HEK293 (cell line): ENCODE measurements around the gene ZNF488.
A peak's percentile ranks its signal among the peaks of the same experiment; 100 is the strongest.

Experiments used
- CTCF ChIA-PET: fragments of 350-600 bp; formaldehyde crosslinking; extraction: SDS; loops from one replicate; lab custom pipeline; 2021; ENCODE audit warnings: antibody characterized with exemption; lab: Yijun Ruan, JAX
- POLR2A ChIA-PET: fragments of 300-600 bp; formaldehyde crosslinking; extraction: SDS; loops from one replicate; lab custom pipeline; 2020; ENCODE audit warnings: antibody characterized with exemption, inconsistent platforms; lab: Yijun Ruan, JAX
- H3K27ac ChIP-seq: fragments of 200-500 bp; sonication (Bioruptor generic); 2 replicates; pipeline ENCODE4 v1.5.1; 2014; ENCODE audit warnings: low read depth, low read length, control low read depth, inconsistent platforms; ENCODE audit errors: extremely low read depth
- H3K36me3 ChIP-seq, 2 experiments: fragments of 200-500 bp in 1 of 2; sonication (Bioruptor generic) in 1 of 2; 1 replicate in 1 of 2; 2 replicates in 1 of 2; pipeline ENCODE4 v1.5.1; 2014 to 2017; ENCODE audit warnings: inconsistent platforms in 2 of 2, low read length in 2 of 2; ENCODE audit not compliant: control insufficient read depth in 2 of 2, insufficient read depth in 1 of 2
- H3K4me1 ChIP-seq: fragments of 200-500 bp; sonication (Bioruptor generic); 2 replicates; pipeline ENCODE4 v1.5.1; 2014; ENCODE audit warnings: mild to moderate bottlenecking, low read length, inconsistent platforms; ENCODE audit not compliant: control insufficient read depth, insufficient read depth
- H3K4me3 ChIP-seq: 2 replicates; pipeline ENCODE4 v1.5.1; 2011; ENCODE audit warnings: low read depth, mild to moderate bottlenecking, control low read depth, low read length, moderate library complexity
- H3K9me3 ChIP-seq: fragments of 200-500 bp; sonication (Bioruptor generic); 2 replicates; pipeline ENCODE4 v1.5.1; 2014; ENCODE audit warnings: low read depth, low read length, inconsistent platforms; ENCODE audit not compliant: control insufficient read depth, insufficient read depth
- EGR2 ChIP-seq: fragments of 450-650 bp; formaldehyde crosslinking; IDR thresholded peaks from 2 replicates; pipeline ENCODE4 v1.5.1; 2016; ENCODE audit warnings: low read depth, missing biosample characterization, missing genetic modification characterization
- GFI1B ChIP-seq: fragments of 450-650 bp; formaldehyde crosslinking; IDR thresholded peaks from 2 replicates; pipeline ENCODE4 v1.5.1; 2016; ENCODE audit warnings: missing biosample characterization, missing genetic modification characterization
- GLIS1 ChIP-seq: fragments of 450-650 bp; formaldehyde crosslinking; IDR thresholded peaks from 2 replicates; pipeline ENCODE4 v1.5.1; 2016; ENCODE audit warnings: missing biosample characterization, missing genetic modification characterization
- GLIS2 ChIP-seq: fragments of 450-650 bp; formaldehyde crosslinking; IDR thresholded peaks from 2 replicates; pipeline ENCODE4 v1.5.1; 2016; ENCODE audit warnings: missing biosample characterization, missing genetic modification characterization
- HOXD13 ChIP-seq: sonication (generic); formaldehyde crosslinking; IDR thresholded peaks from 2 replicates; pipeline ENCODE4 v1.8.0; 2022; ENCODE audit warnings: missing genetic modification reagents, borderline replicate concordance
- KLF1 ChIP-seq: fragments of 450-650 bp; formaldehyde crosslinking; IDR thresholded peaks from 2 replicates; pipeline ENCODE4 v1.5.1; 2016; ENCODE audit warnings: missing biosample characterization, missing genetic modification characterization
- OVOL3 ChIP-seq: fragments of 450-650 bp; formaldehyde crosslinking; IDR thresholded peaks from 2 replicates; pipeline ENCODE4 v1.5.1; 2016; ENCODE audit warnings: missing biosample characterization, missing genetic modification characterization
- YY2 ChIP-seq: fragments of 450-650 bp; formaldehyde crosslinking; IDR thresholded peaks from 2 replicates; pipeline ENCODE4 v1.5.1; 2016; ENCODE audit warnings: missing biosample characterization, missing genetic modification characterization
- ZBTB48 ChIP-seq: fragments of 450-650 bp; formaldehyde crosslinking; IDR thresholded peaks from 2 replicates; pipeline ENCODE4 v1.5.1; 2016; ENCODE audit warnings: missing biosample characterization, missing genetic modification characterization
- ZFP37 ChIP-seq: fragments of 450-650 bp; formaldehyde crosslinking; IDR thresholded peaks from 2 replicates; pipeline ENCODE4 v1.5.1; 2016; ENCODE audit warnings: missing biosample characterization, missing genetic modification characterization
- ZNF132 ChIP-seq: fragments of 450-650 bp; formaldehyde crosslinking; IDR thresholded peaks from 2 replicates; pipeline ENCODE4 v1.5.1; 2017; ENCODE audit warnings: missing biosample characterization, missing genetic modification characterization, borderline replicate concordance
- ZNF138 ChIP-seq: fragments of 450-650 bp; formaldehyde crosslinking; IDR thresholded peaks from 2 replicates; pipeline ENCODE4 v1.5.1; 2016; ENCODE audit warnings: missing biosample characterization, missing genetic modification characterization, borderline replicate concordance
- ZNF19 ChIP-seq: fragments of 450-650 bp; formaldehyde crosslinking; IDR thresholded peaks from 2 replicates; pipeline ENCODE4; 2016; ENCODE audit warnings: missing biosample characterization, missing genetic modification characterization, low read depth
- ZNF274 ChIP-seq, 2 experiments: fragments of 200-500 bp in 1 of 2; fragments of 450-650 bp in 1 of 2; sonication (Bioruptor generic) in 1 of 2; formaldehyde crosslinking in 1 of 2; IDR thresholded peaks; 2 replicates each; pipeline versions ENCODE4 v1.5.1 to v1.6.1; 2014 to 2016; ENCODE audit warnings: borderline replicate concordance in 1 of 2, inconsistent platforms in 1 of 2, low read length in 1 of 2, missing biosample characterization in 1 of 2, missing genetic modification characterization in 1 of 2
- ZNF292 ChIP-seq: fragments of 450-650 bp; formaldehyde crosslinking; IDR thresholded peaks from 2 replicates; pipeline ENCODE4 v1.5.1; 2016; ENCODE audit warnings: low read depth, missing biosample characterization, missing genetic modification characterization, borderline replicate concordance
- ZNF404 ChIP-seq: fragments of 450-650 bp; formaldehyde crosslinking; IDR thresholded peaks from 2 replicates; pipeline ENCODE4 v1.5.1; 2017; ENCODE audit warnings: missing biosample characterization, missing genetic modification characterization
- ZNF48 ChIP-seq: fragments of 450-650 bp; formaldehyde crosslinking; IDR thresholded peaks from 2 replicates; pipeline ENCODE4 v1.5.1; 2016; ENCODE audit warnings: missing biosample characterization, missing genetic modification characterization
- ZNF544 ChIP-seq: fragments of 450-650 bp; formaldehyde crosslinking; IDR thresholded peaks from 2 replicates; pipeline ENCODE4 v1.5.0; 2017; ENCODE audit warnings: missing biosample characterization, missing genetic modification characterization
- ZNF571 ChIP-seq: fragments of 450-650 bp; formaldehyde crosslinking; IDR thresholded peaks from 2 replicates; pipeline ENCODE4 v1.5.0; 2017; ENCODE audit warnings: missing biosample characterization, missing genetic modification characterization
- TF ChIP-seq, protein P1 (sequence below): fragments of 450-650 bp; formaldehyde crosslinking; IDR thresholded peaks from 2 replicates; pipeline ENCODE4 v1.5.1; 2016; ENCODE audit warnings: missing biosample characterization, missing genetic modification characterization
- TF ChIP-seq, protein P2 (sequence below): fragments of 450-650 bp; formaldehyde crosslinking; IDR thresholded peaks from 2 replicates; pipeline ENCODE4 v1.5.1; 2016; ENCODE audit warnings: missing biosample characterization, missing genetic modification characterization
- TF ChIP-seq, protein P3 (sequence below): fragments of 450-650 bp; formaldehyde crosslinking; IDR thresholded peaks from 2 replicates; pipeline ENCODE4 v1.5.1; 2016; ENCODE audit warnings: missing biosample characterization, missing genetic modification characterization
- TF ChIP-seq, protein P4 (sequence below): fragments of 450-650 bp; formaldehyde crosslinking; IDR thresholded peaks from 2 replicates; pipeline ENCODE4 v1.5.1; 2016; ENCODE audit warnings: missing biosample characterization, missing genetic modification characterization

Gene ZNF488

GRCh38 chr10:47408606-47409005 lies 24.5 kb upstream of the ZNF488 start:
- TF ChIP-seq ZNF404 (no peak), OVOL3 (no peak), ZNF132 (tag by site-specific recombination) (no peak), ZNF571 (tag by site-specific recombination) (no peak), ZNF292 (no peak), YY2 (tag by site-specific recombination) (no peak), ZNF544 (tag by site-specific recombination) (no peak), GFI1B (tag by site-specific recombination) (no peak), ZBTB48 (tag by site-specific recombination) (no peak), ZNF274 (IDR thresholded peaks at IDR 0.05; ENCODE audit: low read length) (no peak), ZNF274 (tag by site-specific recombination; IDR thresholded peaks at IDR 0.05; ENCODE audit: borderline replicate concordance) (no peak), HOXD13 (CRISPR knock-in tag) (no peak)
- TF ChIP-seq, protein P1, sequence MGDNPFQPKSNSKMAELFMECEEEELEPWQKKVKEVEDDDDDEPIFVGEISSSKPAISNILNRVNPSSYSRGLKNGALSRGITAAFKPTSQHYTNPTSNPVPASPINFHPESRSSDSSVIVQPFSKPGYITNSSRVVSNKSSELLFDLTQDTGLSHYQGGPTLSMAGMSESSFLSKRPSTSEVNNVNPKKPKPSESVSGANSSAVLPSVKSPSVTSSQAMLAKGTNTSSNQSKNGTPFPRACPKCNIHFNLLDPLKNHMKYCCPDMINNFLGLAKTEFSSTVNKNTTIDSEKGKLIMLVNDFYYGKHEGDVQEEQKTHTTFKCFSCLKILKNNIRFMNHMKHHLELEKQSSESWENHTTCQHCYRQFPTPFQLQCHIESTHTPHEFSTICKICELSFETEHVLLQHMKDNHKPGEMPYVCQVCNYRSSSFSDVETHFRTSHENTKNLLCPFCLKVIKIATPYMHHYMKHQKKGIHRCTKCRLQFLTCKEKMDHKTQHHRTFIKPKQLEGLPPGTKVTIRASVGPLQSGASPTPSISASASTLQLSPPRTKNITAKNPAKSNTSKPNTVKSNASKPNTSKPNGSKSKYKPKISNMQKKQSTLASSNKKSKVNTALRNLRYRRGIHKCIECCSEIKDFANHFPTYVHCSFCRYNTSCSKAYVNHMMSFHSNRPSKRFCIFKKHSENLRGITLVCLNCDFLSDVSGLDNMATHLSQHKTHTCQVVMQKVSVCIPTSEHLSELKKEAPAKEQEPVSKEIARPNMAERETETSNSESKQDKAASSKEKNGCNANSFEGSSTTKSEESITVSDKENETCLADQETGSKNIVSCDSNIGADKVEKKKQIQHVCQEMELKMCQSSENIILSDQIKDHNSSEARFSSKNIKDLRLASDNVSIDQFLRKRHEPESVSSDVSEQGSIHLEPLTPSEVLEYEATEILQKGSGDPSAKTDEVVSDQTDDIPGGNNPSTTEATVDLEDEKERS (tag by site-specific recombination), result no peak
- TF ChIP-seq, protein P2, sequence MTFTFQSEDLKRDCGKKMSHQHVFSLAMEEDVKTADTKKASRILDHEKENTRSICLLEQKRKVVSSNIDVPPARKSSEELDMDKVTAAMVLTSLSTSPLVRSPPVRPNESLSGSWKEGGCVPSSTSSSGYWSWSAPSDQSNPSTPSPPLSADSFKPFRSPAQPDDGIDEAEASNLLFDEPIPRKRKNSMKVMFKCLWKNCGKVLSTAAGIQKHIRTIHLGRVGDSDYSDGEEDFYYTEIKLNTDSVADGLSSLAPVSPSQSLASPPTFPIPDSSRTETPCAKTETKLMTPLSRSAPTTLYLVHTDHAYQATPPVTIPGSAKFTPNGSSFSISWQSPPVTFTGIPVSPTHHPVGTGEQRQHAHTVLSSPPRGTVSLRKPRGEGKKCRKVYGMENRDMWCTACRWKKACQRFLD (tag by site-specific recombination), result no peak
- TF ChIP-seq, protein P3, sequence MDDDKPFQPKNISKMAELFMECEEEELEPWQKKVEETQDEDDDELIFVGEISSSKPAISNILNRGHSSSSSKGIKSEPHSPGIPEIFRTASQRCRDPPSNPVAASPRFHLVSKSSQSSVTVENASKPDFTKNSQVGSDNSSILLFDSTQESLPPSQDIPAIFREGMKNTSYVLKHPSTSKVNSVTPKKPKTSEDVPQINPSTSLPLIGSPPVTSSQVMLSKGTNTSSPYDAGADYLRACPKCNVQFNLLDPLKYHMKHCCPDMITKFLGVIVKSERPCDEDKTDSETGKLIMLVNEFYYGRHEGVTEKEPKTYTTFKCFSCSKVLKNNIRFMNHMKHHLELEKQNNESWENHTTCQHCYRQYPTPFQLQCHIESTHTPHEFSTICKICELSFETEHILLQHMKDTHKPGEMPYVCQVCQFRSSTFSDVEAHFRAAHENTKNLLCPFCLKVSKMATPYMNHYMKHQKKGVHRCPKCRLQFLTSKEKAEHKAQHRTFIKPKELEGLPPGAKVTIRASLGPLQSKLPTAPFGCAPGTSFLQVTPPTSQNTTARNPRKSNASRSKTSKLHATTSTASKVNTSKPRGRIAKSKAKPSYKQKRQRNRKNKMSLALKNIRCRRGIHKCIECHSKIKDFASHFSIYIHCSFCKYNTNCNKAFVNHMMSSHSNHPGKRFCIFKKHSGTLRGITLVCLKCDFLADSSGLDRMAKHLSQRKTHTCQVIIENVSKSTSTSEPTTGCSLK, result no peak
- Histone ChIP-seq H3K4me1 (no peaks in the 10 kb centered on the region), H3K9me3 (no peaks in the 10 kb centered on the region), H3K36me3 (no peaks in the 10 kb centered on the region), H3K4me3 (no peak overlapping the region), H3K27ac (no peak overlapping the region)
- ChIA-PET CTCF (no interaction called here), POLR2A (interaction anchor here (1.0 kb wide), 1 partner anchor 25 kb away, joined by 3 read pairs; the partner anchor contains the start of gene ZNF488)

GRCh38 chr10:47406870-47407691 lies 23.0 kb upstream of the ZNF488 start:
- no peaks in the 10 kb centered on the region for H3K9me3 ChIP-seq
- ChIA-PET CTCF (no interaction called here), POLR2A (interaction anchor here (1.5 kb wide), 1 partner anchor 22 kb away, joined by 4 read pairs; the partner anchor contains the start of gene ZNF488)
- H3K36me3 ChIP-seq, result no peaks in the 10 kb centered on the region
- no peaks in the 10 kb centered on the region for H3K4me1 ChIP-seq
- no peak overlapping the region for H3K27ac ChIP-seq
- no peak overlapping the region for H3K4me3 ChIP-seq
- no peak for TF ChIP-seq ZFP37
- TF ChIP-seq EGR2 (tag by site-specific recombination), result 0 out of 2 replicates have a peak, but pooled peaks have one; percentile 14
- peak; percentile 40; the same call in 1 of the 2 replicates for TF ChIP-seq GLIS1 (tag by site-specific recombination)
- no peak for TF ChIP-seq ZNF138 (tag by site-specific recombination)
- peak; percentile 54 for TF ChIP-seq GLIS2 (tag by site-specific recombination)
- no peak for TF ChIP-seq ZNF48 (tag by site-specific recombination)
- no peak for TF ChIP-seq ZNF19 (tag by site-specific recombination)
- TF ChIP-seq KLF1, result peak; percentile 88
- TF ChIP-seq, protein P4, sequence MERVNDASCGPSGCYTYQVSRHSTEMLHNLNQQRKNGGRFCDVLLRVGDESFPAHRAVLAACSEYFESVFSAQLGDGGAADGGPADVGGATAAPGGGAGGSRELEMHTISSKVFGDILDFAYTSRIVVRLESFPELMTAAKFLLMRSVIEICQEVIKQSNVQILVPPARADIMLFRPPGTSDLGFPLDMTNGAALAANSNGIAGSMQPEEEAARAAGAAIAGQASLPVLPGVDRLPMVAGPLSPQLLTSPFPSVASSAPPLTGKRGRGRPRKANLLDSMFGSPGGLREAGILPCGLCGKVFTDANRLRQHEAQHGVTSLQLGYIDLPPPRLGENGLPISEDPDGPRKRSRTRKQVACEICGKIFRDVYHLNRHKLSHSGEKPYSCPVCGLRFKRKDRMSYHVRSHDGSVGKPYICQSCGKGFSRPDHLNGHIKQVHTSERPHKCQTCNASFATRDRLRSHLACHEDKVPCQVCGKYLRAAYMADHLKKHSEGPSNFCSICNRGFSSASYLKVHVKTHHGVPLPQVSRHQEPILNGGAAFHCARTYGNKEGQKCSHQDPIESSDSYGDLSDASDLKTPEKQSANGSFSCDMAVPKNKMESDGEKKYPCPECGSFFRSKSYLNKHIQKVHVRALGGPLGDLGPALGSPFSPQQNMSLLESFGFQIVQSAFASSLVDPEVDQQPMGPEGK (tag by site-specific recombination), result peak; percentile 29; the same call in 1 of the 2 replicates
